Colonic mucosa (tissue), 4 donors: ENCODE measurements around the gene MSRB1. TPM values are rescaled to one million over a fixed set of nuclear protein-coding genes. Genes with fewer than 3 reads are reported as not detected.
"Not testable (repeated sequence)": the region's sequence is repeated elsewhere in the genome, so short reads cannot be mapped to it uniquely, and the experiment has no call there.

Source experiments
- DNase-seq: peaks from one replicate; pipeline ENCODE4 v3.0.0-alpha.2; 2020
- H3K27ac ChIP-seq: fragments of 200-600 bp; one replicate; pipeline ENCODE4 v1.8.0; 2021
- H3K27me3 ChIP-seq: fragments of 200-600 bp; one replicate; pipeline ENCODE4 v1.8.0; 2021
- H3K36me3 ChIP-seq: fragments of 200-600 bp; one replicate; pipeline ENCODE4 v1.8.0; 2021
- H3K4me1 ChIP-seq: fragments of 200-600 bp; one replicate; pipeline ENCODE4 v1.8.0; 2021; ENCODE audit warnings: mild to moderate bottlenecking
- H3K4me3 ChIP-seq: fragments of 200-600 bp; one replicate; pipeline ENCODE4 v1.8.0; 2021
- H3K9ac ChIP-seq, 2 donors: one replicate each; pipeline ENCODE4 v1.7.0; 2013; ENCODE audit warnings: control low read depth in 2 of 2, low read depth in 2 of 2, low read length in 2 of 2
- H3K9me3 ChIP-seq: fragments of 200-600 bp; one replicate; pipeline ENCODE4 v1.8.0; 2021
- CTCF ChIP-seq: fragments of 200-600 bp; IDR thresholded peaks from one replicate; pipeline ENCODE4 v1.8.0; 2022; ENCODE audit warnings: antibody characterized with exemption, mild to moderate bottlenecking
- intact Hi-C: fragments of 100-400 bp; cut with DNase I; formaldehyde crosslinking; loops from one replicate; pipeline ENCODE4 v1.14.1; 2022
- total RNA-seq, 2 donors: library from RNA; stranded (reverse); fragmentation: NEBNext Ultra II Directional in 1 of 2; extraction: Animal tissue kit (Norgen Biotek cat#: 25700) in 1 of 2; gene quantifications; one replicate each; pipeline ENCODE4 v1.2.1, GENCODE V29; 2021
- donor health status: healthy.
- donor health status: DM: no; HTN: no; CAD: no.
- donor health status: DM: no; HTN: no; CAD: no.

The MSRB1 gene
- total RNA-seq, 2 donors from 2014 or later = 33.0 to 61.2 TPM

- intact Hi-C loops = no loop called here
- no peaks in the 10 kb centered on the region for H3K27me3 ChIP-seq
- H3K9me3 ChIP-seq = no peaks in the 10 kb centered on the region
- peak overlapping the region; percentile 89 for H3K27ac ChIP-seq
- no peak for TF ChIP-seq CTCF
- no peak for DNase-seq
- H3K36me3 ChIP-seq = no peaks in the 10 kb centered on the region
- H3K4me1 ChIP-seq = peaks cover 3% of the 10 kb centered on the region
- H3K4me3 ChIP-seq = peak overlapping the region; percentile 92
- peak overlapping the region; percentile 77 to 99 for H3K9ac ChIP-seq
Observed at GRCh38 chr16:1965396-1966001, 22.5 kb upstream of the MSRB1 start.

GRCh38 chr16:1964506-1965395, 21.8 kb upstream of the MSRB1 start, which contains the start of gene RPS2:
TSS of gene RPS2 (minus strand) at chr16:1964826. CDS start at chr16:1964625, 201 bp downstream.
- Histone ChIP-seq H3K27me3 (no peaks in the 10 kb centered on the region), H3K9ac (peak within 1 kb of the TSS; percentile 77 to 99), H3K9me3 (no peaks in the 10 kb centered on the region), H3K27ac (peak within 1 kb of the TSS; percentile 89), H3K36me3 (no peaks in the 10 kb centered on the region), H3K4me1 (peaks cover 4% of the 10 kb centered on the region), H3K4me3 (peak within 1 kb of the TSS; percentile 92)
- TF ChIP-seq CTCF = no peak
- peak; percentile 99 for DNase-seq
- intact Hi-C loops = no loop called here

- Histone ChIP-seq H3K9ac (peak overlapping the region; percentile 59 to 77), H3K4me1 (peaks cover 6% of the 10 kb centered on the region)
Observed at GRCh38 chr16:1963806-1964505, 21.0 kb upstream of the MSRB1 start.

GRCh38 chr16:1962161-1963153, 19.5 kb upstream of the MSRB1 start:
- intact Hi-C loops, H3K9ac ChIP-seq, H3K4me1 ChIP-seq, H3K27ac ChIP-seq, H3K9me3 ChIP-seq, DNase-seq, H3K36me3 ChIP-seq, H3K4me3 ChIP-seq, H3K27me3 ChIP-seq: not testable (repeated sequence)

More at GRCh38 chr16:1963806-1964505, 21.0 kb upstream of the MSRB1 start:
- intact Hi-C loops = no loop called here
- no peaks in the 10 kb centered on the region for H3K36me3 ChIP-seq
- peak overlapping the region; percentile 89 for H3K27ac ChIP-seq
- no peak for TF ChIP-seq CTCF
- H3K4me3 ChIP-seq = peak overlapping the region; percentile 92
- H3K27me3 ChIP-seq = no peaks in the 10 kb centered on the region
- peak; percentile 40 for DNase-seq
- H3K9me3 ChIP-seq = no peaks in the 10 kb centered on the region

GRCh38 chr16:1961651-1962067, 18.7 kb upstream of the MSRB1 start:
- no peaks in the 10 kb centered on the region for H3K9me3 ChIP-seq
- H3K36me3 ChIP-seq = no peaks in the 10 kb centered on the region
- no peaks in the 10 kb centered on the region for H3K27me3 ChIP-seq
- H3K4me3 ChIP-seq = no peak overlapping the region
- no peak overlapping the region for H3K27ac ChIP-seq
- intact Hi-C loops = no loop called here
- TF ChIP-seq CTCF = no peak
- H3K4me1 ChIP-seq = peaks cover 7% of the 10 kb centered on the region
- H3K9ac ChIP-seq = no peak overlapping the region
- no peak for DNase-seq
